HTR-8/SVneo (cell line): ENCODE results near the gene PIEZO2.

ENCODE experiments used
- DNase-seq: peaks from one replicate; pipeline ENCODE4 v3.0.0; 2011; ENCODE audit warnings: low spot score, mixed read lengths; ENCODE audit not compliant: insufficient read length
- FAIRE-seq: peaks from 2 replicates; lab custom pipeline; 2011; peaks lifted over from hg19 to GRCh38; lab: Jason Lieb, UNC

The PIEZO2 gene

GRCh38 chr18:11118051-11118766 lies 31.2 kb downstream of the PIEZO2 start:
- FAIRE-seq (no peak), DNase-seq (no peak)

GRCh38 chr18:11115276-11115675 lies 34.1 kb downstream of the PIEZO2 start:
- no peak for FAIRE-seq
- DNase-seq, result no peak

GRCh38 chr18:11114653-11115052 lies 34.7 kb downstream of the PIEZO2 start:
- FAIRE-seq, result no peak
- peak; percentile 45 for DNase-seq

GRCh38 chr18:11113937-11114336 lies 35.4 kb downstream of the PIEZO2 start:
- FAIRE-seq, result no peak
- no peak for DNase-seq

- no peak for DNase-seq
- FAIRE-seq, result no peak
These were observed 36.3 kb downstream of the PIEZO2 start for GRCh38 chr18:11113046-11113548.

DNA sequence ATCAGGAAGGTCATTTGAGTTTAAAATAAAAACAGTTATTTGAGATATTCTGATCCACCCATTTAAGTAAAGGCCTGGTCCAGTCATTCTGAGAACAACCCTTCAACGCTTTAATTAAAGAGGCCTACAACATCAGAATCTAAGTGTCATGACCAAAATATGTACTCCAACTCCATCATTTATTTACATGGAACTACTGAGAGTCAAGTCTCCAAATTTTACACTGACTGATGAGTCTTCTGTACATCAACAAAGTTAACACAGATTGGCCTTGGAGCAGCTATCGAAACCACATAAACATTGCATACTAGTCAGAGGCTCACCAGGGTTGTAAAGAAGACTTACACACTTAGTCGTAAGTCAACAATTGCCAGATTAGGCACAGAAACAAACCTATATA lies 37.1 kb downstream of the PIEZO2 start:
- FAIRE-seq, result no peak

GRCh38 chr18:11110509-11110908 lies 38.9 kb downstream of the PIEZO2 start:
- no peak for DNase-seq
- FAIRE-seq, result no peak

More for the DNA sequence above, 37.1 kb downstream of the PIEZO2 start:
- DNase-seq, result no peak

- DNase-seq (no peak), FAIRE-seq (no peak)
These were observed 40.4 kb downstream of the PIEZO2 start for GRCh38 chr18:11108947-11109346.

DNA sequence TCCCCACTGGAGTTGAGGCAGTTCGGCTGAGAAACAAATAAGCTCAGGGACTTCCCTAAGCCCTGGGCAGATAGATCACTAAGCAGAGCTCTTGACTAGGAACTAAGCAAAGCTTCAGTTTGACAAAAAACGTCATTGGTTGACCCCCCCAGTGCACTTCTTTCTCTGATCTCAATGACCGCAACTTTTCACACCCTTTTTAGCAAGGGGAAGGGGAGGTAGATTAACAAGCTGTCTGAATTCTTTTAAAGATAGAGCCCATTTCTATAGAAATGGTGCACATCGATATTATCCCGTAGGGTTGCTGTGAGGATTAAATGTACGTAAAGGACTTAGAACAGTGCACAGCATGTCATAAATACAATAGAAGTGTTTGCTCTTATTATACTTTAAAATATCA lies 42.5 kb downstream of the PIEZO2 start:
- DNase-seq, result no peak
- FAIRE-seq, result no peak

DNA sequence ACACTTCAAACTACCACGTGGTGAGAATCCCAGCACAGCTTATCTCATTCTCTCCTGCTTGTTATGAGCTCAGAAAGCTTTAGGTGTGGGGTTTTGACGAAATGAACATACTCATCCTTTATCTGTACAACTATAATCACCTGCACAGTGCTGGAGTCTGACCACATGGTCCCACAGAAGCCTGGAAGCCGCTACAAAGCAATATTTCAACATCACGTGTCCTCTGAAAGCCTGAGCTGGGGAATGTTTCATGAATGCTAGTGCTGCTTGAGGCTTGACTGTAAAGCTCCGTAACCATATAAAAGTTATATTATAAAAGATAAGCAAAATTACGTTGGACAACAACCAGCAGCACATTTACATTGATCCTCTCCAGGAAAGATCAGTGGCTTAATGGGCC lies 43.9 kb downstream of the PIEZO2 start:
- DNase-seq (no peak), FAIRE-seq (no peak)

GRCh38 chr18:11104307-11104706 lies 45.1 kb downstream of the PIEZO2 start:
- no peak for FAIRE-seq

GRCh38 chr18:11096839-11097750 lies 52.3 kb downstream of the PIEZO2 start:
- FAIRE-seq, result no peak

More at GRCh38 chr18:11104307-11104706, 45.1 kb downstream of the PIEZO2 start:
- DNase-seq, result no peak

DNA sequence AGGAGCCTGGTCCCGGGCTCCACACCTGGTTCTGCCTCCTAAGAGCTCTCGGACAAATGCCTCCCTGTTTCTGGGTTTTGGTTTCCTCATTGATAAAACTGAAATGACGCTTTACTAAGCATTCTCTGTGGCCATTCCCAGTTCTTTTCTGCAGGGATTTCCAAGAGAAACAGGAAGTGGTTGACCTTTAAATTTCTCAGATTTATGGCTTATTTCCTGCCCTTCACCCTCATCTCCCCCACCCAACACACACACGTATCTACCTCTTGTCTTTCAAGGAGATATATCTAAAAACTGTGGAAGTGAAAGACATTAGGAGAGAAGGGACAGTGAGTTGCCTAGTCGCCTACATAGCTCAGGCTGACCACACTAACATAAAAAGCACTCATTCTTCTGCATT lies 53.0 kb downstream of the PIEZO2 start:
- DNase-seq (no peak), FAIRE-seq (no peak)

More at GRCh38 chr18:11096839-11097750, 52.3 kb downstream of the PIEZO2 start:
- DNase-seq, result no peak

GRCh38 chr18:11095674-11096293 lies 53.6 kb downstream of the PIEZO2 start:
- no peak for FAIRE-seq
- DNase-seq, result no peak

- no peak for FAIRE-seq
- no peak for DNase-seq
These were observed 54.2 kb downstream of the PIEZO2 start for GRCh38 chr18:11095211-11095610.

GRCh38 chr18:11091746-11092145 lies 57.6 kb downstream of the PIEZO2 start:
- FAIRE-seq, result no peak

DNA sequence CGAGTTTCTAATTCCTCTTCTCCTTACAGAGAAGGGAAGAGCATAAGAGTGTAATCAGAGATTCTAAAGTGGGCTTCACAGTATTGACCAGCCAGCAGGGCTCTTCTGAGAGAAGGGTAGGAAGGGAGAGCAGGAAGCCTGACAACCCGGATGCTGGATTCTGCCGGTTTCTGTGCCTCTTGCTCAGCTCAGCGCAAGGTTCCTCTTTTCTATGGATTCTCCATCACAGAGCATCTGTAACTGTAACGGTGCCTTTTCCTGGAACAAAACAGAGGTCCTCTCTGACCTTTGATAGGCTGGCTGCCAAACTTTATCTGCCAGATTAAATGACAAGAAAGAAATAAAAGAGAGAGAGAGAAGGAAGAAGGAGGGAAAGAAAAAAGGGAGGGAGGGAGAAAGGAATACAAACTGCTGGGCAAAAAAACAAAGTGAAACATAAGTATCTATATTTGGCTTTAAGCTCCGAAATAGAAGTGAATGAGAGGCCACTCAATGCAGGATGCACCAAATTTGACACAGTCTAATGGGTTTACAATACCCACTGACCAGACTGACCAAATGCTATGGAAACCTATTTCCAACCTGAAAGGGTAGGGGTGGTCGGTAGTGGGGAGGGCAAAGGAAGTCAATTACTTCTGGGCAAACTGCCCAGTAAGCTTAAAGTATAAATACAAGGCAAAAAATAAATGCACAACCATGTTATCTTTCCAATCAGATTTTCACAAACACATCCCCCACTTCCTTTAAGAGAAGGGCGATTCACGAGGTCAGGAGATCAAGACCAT lies 59.2 kb downstream of the PIEZO2 start:
- FAIRE-seq (peak; percentile 28), DNase-seq (no peak)

More at GRCh38 chr18:11091746-11092145, 57.6 kb downstream of the PIEZO2 start:
- DNase-seq, result no peak

DNA sequence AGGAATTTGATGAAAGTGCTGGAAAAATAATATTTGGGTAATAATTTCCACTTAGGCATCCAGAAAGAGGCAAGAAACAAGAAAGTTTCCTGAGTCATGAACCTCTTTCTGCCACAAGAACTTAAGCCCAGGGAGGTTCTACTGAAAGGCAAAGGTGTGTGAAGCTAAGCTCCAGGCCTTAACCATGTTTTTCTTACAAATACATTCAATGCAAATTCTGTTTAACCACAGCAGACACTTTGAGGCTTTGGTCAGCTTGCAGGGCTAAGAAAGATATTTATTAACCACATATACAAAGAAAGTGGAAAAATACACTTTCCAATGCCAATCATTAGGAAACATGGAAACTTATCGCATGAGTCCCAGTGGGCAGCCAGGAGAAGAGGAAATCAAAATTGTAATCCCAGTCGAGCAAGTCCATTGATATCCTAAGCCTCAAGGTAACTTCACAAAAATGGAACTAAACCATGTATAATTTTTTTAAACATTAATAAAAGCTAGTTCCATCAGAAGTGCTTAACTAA lies 68.3 kb downstream of the PIEZO2 start:
- FAIRE-seq (no peak), DNase-seq (no peak)

- no peak for FAIRE-seq
- DNase-seq, result no peak
These were observed 70.9 kb downstream of the PIEZO2 start for GRCh38 chr18:11078491-11078890.
